HG03064 (cell line): ENCODE data around the gene CLCF1.
A peak's percentile ranks its signal among the peaks of the same experiment; 100 is the strongest.

Experiments used
- ATAC-seq: cut with Tn5 transposase; IDR thresholded peaks from one replicate; pipeline ENCODE4 v1.9.1; 2021; ENCODE audit warnings: low read depth; ENCODE audit not compliant: unreplicated experiment

Gene CLCF1

DNA sequence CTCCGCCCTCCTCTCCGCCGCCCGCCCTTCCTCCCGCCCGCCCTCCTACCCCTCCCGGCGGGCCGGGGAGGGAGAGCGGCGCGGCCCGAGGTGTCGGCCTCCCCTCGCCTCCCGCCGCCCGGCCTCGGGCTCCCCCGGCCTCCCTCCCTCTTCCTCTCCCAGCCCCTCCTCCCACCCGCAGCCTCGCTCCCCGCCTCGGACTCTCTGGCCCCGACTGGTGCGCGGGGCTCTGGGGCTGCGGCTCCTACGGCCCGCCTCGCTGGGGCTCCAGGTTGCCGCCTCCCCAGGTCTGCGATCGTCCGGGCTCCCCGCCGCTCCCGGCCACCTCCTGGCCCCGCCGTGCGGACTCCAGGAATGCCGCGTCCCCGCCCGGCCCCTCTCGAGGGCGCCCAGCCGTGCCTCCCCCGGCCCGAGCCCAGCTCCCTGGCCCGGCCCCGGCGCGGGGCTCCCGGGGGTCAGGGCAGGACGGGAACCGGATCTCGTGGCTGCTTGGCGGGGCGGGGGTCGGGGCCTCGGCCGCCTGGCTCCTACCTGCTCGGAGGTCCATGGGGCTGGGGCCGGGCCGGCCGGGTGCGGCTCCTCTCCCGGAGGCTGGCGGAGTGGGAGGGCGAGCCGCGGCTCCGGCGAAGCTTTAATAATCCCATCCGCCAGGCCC is at the start of gene CLCF1:
CLCF1 (minus strand) TSS at position 606 of the 655 bp plus-strand sequence; CDS start at position 547, 59 bp downstream.
- ATAC-seq: no peak

DNA sequence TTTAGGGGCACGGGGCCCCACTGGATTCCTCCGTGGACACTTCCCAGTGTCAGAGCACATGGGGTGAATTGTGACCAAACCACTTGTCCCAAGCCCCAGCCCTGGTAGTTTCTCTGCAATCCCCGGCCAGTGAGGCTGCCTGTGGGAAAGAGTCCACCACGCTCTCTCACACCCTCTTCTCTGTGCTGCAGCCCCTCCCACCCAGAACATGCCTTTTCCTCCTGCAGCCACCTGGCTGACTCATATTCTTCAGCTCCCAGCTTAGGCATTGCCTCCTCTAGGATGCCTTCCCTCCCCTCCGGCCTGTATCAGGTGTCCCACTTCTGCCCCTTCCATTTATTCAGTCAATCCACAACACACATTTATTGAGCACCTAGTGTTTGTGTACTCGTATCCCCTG is 49.5 kb upstream of the CLCF1 start:
- ATAC-seq: no peak

DNA sequence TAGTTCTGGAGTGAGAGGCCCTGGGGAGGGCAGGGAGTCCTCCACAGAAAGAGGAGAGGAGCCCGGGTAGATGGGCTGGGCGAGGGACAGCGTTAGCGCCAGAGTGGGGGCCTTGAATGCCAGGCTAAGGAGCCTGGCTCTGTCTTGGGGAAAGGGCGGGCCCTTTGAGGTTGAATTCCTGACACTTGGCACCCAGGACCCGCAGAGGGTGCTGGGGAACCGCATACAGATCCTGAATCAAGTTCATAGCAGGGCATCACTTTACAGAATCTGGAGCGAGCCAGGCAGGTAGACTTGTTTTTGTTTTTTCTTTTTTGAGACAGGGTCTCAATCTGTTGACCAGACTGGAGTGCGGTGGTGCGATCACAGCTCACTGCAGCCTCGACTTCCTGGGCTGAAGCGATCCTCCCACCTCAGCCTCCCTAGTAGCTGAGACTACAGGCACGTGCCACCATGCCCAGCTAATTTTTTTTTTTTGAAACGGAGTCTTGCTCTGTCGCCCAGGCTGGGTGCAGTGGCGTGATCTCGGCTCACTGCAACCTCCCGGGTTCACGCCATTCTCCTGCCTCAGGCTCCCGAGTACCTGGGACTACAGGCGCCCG is 48.1 kb upstream of the CLCF1 start:
- no peak for ATAC-seq

DNA sequence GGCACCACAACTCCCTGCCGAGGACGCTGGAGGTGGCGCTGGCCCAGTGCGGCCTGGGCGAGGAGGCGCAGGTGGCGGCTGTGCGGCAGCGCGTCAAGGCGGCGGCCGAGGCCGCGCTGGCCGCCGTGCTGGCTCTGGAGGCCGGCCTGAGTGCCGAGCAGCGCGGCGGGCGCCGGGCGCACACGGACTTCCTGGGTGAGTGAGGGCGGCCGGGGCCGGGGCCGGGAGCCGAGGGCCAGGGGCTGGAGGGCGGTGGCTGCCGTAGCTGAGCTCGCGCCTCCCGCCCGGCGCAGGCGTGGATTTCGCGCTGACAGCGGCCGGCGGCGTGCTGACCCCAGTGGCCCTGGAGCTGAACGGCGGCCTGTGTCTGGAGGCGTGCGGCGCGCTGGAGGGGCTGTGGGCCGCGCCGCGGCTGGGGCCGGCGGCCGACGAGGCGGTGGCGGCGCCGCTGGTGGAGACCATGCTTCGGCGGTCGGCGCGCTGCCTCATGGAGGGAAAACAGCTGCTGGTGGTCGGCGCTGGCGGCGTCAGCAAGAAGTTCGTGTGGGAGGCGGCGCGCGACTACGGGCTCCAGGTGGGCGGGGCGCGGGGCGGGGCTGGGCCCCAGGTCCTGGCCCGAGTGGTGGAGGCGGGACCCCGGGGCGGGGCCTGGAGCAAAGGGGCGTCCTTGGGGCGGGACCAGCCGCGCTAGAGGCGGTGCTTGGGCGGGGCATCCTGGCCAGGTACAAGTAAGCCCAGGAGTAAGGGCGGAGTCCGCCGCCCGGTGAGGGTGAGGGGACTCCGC is 47.4 kb upstream of the CLCF1 start:
- peak; percentile 83 for ATAC-seq

DNA sequence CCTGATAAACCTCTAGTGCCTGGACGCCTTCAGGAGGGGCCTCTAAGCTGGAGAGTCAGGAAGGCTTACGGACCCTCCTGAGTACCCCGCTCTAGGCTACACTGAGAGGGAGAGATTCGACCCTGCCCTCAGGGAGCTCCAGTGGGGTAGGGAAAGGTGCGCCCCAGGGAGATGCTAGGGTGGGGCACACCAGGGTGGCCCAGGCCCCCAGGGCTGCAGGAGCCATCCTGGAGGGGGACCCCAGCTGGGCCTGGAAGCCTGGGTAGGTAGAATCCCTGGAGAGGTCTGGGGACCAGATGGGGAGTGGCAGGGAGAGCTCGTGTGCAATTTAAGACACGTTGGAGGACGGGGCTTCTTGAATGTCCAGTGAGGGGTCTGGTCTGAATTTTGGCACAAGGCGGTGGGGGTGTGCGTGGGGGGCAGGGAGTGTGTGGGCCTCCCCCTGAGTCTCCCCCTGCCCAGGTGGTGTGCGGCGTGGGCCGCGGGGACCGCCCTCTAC is 46.8 kb upstream of the CLCF1 start:
- ATAC-seq: no peak

DNA sequence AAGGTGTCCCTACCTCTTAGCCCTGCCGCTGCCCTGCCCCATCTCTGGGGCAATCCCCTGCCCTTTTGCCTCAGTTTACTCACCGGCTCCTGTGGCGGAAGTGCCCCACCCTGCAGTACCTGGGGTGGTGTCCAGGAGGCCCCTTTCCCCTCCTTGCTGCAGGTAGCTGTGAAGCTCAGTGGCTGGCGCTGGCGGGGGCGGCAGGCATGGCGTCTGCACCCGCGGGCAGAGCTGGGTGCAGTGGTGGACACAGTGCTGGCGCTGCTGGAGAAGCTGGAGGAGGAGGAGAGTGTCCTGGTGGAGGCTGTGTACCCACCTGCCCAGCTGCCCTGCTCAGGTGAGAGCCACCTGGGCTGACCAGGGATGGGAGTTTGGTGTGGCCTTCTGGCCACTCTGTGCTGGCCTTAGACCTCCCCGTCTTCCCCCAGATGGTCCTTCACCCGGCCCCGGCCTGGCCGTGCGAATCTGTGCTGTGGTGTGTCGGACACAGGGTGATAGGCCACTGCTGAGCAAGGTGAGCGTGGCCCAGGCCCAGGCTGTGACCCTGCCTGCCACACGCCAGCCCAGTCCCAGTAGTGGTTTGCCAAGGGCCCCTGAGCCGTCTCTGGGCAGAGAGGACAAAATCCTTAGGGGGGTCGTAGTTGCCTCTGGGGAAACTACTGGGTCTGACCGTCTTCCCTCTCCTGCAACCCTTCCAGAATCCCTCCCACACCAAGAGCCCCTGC is 46.1 kb upstream of the CLCF1 start:
- ATAC-seq: no peak

DNA sequence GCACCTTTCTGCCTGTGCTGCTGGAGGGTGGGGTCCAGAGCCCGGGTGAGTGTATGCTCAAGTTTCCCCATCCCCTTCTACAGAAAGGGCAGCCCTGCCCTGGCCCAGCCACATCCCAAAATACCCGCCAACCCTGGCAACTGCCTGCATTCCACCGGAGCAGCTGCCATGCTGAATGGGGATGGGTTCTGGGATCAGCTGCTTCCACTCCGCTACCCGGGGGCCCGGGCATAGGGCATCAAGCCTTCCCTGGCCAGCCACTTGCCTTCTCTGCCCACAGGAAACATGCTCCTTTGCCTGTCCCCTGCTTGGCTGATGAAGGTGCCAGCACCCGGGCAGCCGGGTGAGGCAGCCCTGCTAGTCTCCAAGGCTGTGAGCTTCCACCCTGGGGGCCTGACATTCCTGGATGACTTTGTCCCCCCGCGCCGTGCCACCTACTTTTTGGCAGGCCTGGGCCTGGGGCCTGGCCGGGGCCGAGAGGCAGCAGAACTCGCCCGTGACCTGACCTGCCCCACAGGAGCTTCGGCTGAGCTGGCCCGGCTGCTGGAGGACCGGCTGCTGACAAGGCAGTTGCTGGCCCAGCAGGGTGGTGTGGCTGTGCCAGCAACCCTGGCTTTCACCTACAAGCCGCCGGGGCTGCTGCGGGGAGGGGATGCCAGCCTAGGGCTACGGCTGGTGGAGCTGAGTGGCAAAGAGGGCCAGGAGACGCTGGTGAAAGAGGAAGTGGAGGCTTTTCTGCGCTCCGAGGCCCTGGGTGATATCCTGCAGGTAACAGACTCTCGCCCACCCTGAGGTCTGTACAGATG is 45.3 kb upstream of the CLCF1 start:
- ATAC-seq: no peak

DNA sequence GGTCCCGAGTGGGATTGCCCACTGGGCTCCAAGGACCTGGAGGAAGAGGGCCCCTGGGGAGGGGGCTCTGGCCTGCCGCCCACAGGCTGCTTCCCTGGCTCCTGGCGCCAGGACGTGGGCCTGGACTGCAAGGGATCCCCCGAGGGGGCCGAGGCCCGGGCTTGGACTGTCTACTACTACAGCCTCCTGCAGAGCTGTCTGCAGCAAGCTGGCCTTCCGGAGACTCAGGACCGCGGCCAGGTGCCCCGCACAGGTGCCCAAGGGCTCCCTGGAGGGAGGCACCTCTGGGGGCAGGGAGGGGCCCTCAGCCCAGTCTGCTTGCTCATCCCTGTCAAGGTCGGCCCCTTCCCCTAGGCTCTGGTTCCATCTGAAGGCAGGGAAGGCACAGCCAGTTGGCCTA is 44.0 kb upstream of the CLCF1 start:
- no peak for ATAC-seq

DNA sequence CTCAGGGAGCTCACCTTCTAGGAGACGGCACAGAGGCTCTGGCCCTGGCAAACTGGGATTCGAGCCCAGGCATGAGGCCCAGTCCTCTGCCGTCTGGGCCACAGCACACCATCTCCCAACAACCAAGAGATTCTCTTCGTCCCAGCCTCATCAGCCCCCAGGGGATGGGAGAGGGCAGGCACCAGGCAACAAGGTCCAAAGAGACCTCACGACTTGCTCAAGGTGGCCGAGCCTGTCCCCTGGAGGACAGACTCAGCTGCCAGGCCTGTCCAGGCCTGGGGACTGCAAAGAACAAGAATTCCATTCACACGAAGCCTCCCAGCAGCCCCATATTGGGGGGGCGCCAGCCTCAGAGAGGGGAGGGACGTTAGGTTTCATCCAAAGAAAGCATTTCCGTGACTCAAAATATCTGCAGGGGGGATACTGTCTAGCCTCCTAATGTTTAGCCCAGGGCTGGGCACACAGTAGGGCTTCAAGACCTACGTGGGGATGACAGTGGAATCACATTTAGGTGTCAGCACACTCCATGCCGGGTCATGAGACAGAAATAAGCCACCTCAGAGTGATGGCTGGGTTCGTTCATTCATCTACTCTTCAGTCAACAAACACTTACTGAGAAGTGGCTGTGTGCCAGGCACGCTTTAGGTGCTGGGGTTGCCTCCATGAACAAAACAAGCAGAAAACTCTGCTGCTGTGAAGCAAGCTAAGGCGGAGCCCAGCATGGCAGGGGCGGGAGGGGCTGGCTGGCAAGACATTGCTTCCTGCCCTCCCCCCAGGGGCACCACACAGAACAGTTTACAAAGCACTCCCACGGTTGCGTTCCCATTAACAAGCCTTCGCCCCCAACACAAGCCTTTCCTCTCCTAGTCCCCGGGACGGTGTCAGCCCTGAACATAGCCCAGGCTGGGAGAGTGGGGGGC is 43.3 kb upstream of the CLCF1 start:
- no peak for ATAC-seq

DNA sequence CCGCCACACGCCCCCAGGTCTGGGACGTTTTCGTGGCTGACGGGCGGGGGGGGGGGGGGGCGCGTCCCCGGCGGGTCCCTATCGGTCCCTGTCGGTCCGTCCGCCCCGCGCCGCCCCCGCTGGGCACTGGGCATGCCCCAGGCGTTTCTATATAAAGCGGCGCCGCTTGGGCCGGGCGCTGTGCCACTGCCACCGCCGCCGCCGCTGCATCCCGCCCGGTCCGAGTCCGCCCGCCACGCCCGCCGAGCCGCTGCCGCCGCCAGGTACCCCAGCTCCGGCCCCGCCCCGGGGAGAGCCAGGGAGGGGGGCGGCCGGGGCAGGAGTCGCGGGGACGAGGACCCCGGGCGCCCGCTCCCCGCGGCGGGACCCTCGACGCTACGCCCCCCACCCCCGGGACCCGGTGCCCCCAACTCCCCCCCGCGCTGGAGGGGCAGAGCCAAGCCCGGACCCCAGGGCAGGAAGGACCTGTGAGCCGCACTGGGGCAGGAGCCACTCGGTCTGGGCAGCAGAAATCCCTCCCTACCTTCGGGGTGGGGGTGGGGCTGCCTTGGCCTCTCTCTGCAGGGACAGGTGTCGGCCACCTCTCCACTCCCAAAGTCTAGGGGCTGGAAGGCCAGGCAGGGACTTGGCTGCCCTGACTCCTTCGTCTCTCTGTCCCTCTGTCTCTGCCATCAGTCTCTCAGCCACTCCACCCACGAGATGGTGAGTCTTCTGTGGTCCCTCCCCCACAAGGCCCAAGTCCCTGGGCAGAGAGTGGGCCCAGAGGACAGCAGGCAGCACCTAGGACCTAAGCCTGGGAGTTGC is 42.3 kb upstream of the CLCF1 start, which contains the start of gene CARNS1:
CARNS1 (plus strand) TSS at position 178 of the 804 bp plus-strand sequence; CDS start at position 700, 522 bp downstream.
- ATAC-seq: no peak

DNA sequence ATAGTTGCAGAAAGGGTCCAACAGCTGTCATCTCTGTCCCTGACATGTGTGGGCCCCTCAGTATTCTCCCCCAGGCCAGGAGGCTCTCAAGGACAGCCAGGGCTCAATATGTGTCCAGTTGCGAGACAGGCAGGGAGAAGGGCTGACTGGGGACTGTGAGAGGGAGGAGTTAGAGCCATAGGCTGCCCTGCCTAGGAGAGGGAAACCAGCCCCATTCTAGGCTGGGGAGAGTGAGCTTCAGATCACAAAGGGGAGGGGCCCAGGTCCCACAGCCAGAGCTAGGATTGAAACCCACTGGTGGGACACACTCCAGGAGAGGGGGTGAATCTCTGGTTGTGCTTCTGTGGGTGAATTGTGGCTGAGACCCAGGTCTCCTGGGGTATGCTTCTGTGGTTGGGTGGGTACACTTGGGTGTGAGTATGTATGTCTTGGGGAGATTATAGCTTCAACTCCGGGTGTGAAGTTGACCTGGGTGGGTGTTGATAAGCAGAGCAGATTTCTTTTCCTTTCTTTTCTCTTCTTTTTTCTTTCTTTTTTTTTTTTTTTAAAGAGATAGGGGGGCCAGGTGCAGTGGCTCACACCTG is 40.0 kb upstream of the CLCF1 start:
- ATAC-seq: no peak

DNA sequence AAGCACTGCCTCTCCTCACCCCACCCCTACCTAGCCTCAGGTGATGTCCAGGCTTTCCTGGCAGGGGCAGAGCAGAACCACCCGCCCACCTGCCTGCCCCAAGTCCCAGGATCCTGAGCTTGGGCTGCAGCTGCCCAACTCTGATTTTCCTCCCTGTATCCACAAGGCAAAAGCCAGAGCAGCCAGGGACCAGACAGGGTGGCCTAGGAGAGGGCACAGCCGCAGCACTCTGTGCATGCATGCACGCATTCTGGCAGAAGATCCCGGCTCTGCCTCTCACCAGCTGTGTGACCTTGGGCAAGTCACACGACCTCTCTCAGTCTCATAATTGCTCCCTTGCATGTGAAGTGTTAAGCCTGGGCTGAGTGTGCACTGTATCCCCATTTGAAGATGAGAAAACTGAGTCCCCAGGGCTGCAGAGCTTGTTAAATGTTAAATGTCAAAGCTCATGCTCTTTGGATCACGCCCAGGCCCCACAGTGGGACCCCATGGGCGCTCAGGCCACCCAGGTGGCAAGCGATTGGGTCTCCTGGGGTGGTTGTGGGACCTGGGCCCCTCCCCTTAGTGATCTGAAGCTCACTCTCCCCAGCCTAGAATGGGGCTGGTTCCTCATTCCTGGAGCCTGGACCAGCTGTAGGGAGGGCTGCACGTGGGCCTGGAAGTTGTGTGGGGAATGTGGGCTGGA is 39.2 kb upstream of the CLCF1 start:
- no peak for ATAC-seq

DNA sequence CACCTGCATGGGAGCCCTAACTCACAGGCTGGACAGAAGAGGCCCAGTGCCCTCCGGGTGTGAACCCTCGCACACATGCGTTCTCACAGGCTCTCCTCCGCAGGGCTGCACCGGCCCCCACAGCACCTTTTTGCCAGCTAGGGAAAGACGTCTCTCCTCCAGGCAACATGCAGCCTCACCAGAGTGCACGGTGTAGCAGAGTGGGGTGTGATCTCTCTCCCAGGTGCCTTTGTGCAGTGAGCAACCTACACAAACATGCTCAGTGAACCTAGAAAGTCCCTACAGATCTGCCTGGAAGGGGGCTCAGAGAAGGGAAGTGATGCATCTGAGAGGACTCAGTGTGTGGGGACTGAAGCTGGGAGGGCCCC is 38.4 kb upstream of the CLCF1 start:
- ATAC-seq: no peak

DNA sequence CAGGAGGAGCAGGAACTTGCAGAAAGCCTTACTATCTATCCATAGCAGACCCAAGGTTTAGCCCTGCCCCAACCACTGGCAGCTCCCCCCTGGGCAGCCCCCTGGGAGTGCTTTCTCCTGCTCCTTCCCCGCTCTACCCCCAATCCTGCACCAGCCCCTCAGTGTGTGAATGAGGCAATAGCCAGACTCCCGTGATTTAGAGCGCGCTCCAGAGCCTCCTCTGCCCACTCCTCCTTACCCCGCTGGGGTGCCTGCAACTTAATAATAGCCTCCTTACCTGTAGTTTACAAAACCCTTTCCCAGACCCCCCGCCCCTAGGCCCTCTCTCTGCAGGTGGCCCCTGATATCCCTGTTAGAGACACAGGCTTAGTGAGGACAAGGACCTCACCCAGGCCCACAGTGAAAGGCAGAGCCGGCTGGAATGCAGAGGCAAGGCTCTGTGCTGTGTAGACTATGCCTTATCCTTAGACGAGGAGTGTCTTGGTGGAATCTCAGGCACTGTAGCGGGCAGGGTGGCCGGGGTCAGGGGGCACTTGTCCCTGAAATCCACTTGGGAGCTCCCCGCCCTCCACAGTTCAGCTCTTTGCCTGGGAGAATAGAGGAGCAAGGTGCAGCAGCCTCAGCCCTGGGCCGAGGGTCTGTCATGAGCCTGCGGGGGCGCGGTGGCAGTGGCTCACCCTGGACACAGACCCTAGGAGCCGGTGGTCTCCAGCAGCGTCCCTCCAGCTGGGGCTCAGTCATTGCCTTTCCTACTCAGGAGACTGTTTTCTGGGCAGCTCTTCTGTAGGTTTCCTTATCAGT is 37.8 kb upstream of the CLCF1 start:
- ATAC-seq: no peak

DNA sequence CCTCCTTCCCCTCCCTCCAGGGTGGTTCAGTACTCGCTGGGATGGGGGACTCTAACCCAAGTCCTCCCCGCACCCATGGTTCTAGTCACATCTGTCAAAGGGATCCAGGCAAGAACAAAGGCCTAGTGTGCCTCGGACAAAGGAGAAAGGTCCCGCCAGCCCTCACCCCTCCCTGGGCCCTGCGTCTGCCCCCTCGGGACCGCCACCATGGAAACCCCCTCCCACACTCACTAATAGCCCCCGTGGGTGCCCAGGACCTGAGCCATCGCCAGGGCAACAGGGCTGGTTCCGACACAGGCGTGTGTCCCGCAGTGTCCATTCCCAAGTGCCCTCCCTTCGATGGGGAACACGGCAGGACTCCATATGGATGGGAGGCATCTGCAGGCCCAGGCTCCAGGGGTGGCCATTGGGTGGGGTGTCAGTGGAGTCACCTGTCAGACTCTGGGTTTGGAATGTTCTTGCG is 37.0 kb upstream of the CLCF1 start:
- no peak for ATAC-seq

DNA sequence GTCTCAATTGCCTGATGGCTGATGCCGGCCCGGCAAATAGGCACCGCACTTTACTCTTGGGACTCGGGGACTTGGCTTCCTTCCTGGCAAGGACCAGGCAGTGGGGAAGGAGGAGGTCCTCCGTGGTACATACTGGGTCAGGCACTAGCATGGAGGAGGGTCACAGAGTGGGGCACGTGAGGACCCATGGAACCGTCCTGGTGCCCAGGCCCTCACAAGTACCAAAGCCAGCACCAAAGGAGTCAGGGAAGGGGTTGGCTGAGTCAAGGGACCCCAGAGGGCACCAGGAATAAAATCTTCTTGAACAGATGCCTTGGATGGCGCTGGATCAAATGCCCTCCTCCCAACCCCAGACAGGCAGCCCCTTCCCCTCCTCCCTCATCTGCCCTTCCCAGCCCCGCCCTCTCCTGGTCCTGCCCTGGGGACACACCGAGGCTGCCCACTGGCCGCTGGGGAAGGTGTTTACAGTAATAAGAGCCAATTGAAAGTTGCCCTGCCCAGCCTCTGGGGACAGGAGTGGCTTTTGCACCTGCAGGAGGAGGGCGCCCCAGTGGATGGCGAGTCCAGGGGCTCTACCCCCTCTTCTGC is 36.5 kb upstream of the CLCF1 start:
- no peak for ATAC-seq
